Left forelimb (tissue), 1 donor: Measurements from ENCODE around the gene PIP5K1B.

Source experiments
- DNase-seq: peaks from one replicate; pipeline ENCODE4 v3.0.0-alpha.2; 2018; ENCODE audit warnings: low spot score

PIP5K1B gene

DNA sequence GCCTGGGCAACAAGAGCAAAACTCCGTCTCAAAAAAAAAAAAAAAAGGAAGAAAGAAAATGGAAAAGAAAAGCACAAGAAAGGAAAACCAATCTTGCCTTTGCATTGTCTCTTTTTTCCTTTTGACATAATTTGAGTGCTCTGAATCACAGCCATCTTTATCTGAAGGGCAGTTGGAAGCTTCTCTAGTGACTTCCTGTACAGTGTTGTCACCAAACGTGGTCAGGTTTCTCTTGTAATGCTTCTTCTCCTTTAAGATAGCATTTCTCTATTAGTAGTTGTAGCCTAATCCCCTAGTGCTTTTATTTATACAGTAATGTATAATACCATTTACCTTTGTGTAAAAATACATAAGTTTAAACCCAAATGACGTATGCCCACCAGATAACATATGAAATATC is 290.7 kb downstream of the PIP5K1B start:
- DNase-seq = no peak

DNA sequence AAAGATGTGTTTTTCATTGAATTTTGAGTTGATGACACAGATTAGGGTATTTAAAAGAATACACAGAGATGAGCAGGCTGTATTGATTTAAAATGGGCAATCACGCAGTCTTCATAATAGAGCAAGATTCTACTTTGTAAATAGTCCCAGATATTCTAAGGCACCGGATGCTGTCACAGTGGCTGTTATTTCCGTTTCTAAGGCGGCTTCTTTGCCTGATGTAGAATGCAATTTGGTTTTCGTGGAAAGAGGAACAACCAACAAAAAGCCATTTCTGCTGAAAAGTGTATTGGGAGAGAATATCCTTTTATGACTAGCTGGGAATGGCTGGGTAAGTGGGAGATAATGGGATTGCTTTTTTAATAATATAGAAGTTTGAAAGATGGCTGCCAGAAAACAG is 291.4 kb downstream of the PIP5K1B start:
- DNase-seq = no peak

DNA sequence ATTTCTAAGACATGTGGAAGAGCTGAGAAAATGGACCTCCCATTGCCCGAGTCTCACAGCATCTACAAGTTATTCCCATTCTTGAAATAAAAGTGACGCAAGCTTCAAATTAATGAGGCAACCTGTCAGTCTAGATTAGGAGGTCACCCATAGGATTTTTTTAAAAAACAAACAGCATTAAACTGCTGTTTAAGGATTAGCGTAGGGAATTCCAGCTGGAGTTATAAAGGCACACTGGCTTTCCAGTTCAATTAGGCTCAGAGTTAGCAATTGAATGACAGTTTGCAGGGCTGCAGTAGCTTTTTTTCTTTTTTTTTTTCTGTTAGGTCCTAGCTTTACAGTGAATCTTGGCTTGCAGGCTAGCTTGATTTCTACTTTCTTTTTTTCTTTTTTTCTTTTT is 292.6 kb downstream of the PIP5K1B start:
- DNase-seq = no peak

DNA sequence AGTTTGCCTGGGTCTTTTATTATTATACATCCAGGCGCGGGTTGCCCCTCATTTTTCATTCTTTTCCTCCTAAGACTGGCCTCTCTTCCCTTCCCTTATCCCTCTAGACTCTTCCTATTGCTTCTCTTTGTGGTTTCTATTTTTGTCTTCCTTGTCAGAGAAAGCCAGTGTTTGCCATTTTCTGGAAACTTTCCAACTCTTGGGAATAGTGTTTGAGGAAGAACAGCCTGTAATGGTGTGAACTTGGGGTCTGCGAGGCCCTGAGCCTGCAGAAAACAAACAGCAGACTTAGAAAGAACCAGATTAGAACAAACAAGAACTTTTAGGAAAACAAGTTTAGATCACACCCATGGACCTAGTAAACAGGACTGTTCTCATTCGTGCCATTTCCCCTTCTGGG is 293.3 kb downstream of the PIP5K1B start:
- no peak for DNase-seq

DNA sequence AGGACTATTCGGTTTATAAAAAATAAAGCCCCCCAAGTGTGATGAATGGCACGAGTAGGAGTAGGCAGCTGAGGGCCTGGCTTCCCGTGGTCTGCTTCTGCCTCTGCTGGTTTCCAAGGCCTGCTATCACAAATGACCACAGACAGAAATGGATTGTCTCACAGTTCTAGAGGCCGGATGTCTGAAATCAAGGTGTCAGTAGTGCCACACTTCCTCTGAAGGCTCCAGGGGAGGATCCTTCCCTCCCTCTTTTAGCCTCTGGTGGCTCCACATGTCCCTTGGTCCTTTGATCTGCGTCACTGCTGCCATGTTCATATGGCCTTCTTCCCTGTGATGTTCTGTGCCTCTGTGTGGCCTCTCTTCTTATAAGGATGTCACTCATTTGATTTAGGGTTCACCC is 293.8 kb downstream of the PIP5K1B start:
- no peak for DNase-seq

DNA sequence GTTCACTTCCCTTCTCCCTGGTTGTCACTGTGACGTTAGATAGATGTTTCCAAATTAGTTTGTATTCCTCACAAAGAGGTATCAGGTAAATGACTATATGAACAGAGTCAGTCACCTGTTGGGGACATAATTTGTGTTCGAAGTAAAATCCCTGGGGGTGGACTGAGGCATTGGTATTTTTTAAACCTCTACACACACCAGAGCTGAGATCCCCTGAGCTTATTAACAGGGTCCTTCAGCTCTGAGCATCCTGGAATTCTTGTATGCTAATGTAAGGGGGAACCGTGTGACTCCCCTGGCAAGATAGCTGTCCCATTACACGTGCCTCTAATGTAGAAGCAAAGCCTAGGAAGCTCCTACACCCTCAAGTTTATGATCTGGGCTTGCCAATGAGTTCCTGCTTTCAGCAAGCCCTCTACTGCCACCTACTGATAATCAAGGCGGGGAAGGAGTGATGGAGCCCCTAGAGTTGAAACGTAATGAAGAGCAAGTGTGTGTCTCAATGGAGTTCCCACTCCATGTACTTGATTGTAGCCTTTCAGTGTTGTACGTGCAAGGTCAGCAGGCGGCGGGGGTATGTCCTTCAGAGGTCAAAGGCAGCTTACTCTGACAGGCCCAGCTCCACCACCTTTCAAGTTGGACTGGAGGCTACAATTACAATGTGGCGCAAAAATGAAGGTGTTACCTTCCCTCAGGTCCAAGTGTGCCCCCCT is 294.5 kb downstream of the PIP5K1B start:
- DNase-seq = no peak

DNA sequence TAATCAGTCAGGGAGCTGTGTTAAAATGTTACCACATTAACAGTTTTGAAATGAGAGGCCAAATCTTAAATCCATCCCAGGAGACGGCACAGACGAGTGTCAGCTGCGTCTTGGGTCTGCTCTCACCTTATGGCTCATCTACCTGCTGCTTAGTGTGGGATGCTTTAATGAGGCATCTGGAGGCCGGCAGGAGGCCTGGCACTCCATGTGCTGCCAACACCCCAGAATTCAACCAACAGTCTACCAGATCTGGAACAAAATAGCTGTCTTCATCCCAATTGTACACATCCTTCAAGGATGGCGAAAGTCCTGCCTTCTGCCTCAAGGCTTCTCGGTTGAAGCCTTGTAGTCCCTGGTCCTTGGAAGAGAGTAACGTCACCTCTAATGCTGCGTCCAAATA is 296.9 kb downstream of the PIP5K1B start:
- DNase-seq = no peak

DNA sequence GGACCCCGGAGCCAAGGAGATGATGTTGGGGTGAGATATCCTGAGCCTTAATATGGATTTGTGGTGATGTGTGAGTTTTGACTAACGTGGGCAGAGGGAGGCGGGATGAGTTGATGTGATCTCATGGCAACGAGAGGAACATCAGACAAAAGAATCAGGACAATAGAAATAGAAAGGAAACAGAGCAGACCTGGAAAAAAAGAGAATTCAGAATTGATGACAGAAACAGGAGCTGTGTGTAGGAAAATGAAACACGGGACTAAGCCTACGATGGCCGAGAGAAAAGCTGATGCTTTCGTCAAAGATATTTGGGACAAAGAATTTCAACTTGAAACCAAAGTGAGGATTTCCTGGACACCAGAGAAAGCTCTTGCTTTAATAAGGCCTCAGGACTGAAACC is 298.0 kb downstream of the PIP5K1B start:
- DNase-seq = no peak

DNA sequence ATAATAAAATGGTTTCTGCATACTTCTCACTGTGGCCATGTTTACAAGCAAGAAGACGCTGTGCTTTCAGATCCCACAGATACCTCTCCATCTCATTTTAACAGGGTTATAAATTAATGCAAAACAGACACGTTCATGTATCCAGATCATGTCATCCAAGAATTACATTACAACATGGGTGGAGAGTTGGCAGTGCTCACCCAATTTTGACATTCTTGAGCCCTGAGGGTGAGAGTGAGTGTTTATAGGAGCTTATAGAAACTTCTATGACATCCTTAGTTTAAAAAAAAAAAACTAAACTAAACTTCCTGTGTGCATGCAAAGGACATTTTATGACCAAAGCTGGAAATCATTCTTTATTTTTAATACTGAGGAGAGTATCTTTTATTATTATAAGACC is 299.8 kb downstream of the PIP5K1B start:
- no peak for DNase-seq

DNA sequence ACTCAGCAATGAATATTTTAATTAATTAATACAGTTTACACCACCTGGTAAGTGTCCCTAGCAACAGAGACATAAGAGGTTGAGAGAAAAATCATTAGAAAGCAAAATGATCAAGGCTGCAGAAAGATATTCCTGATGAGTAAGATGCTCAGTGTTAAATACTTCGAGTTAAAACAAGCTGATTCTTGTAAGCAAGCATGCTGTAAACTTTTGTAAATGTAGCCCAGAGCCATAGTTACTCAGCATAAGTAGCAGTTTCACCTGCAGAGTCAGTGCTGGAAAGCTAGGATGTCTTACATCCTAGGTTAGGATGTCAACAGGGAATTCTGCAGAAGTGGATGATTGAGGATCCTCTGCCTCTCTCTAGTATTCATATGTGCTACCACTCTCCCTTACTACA is 304.7 kb downstream of the PIP5K1B start:
- no peak for DNase-seq

DNA sequence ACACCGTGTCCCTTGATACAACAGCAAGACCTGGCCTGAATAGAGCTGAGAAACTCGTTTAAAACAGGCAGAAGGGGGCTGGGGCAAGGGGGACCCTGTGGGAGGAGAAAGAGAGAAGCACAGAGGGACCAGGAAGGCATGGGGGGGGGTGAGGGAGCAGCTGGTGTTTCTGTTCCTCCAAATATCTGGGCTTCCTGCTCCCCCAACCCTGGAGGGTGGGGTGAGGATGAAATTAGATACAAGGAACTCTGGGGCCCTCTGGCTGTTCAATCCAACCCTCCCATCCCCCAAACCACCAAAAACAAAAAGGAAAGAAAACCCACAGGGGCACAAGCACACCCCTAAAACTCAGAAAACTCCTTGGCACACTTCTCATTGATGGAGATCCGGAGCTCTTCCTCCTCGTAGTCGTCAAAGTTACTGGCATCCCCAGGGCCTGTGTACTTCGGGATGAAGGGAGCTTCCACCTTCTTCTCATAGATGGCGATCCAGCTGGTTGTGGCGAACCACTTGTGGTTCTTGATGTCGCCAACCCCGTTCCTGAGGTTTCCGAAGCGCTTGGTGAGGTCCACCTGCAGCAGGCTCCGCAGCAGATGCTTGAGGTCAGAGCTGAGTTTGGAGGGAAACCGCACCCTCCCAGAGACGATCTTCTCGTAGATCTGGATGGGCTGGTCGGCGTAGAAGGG is 307.8 kb downstream of the PIP5K1B start:
- no peak for DNase-seq

DNA sequence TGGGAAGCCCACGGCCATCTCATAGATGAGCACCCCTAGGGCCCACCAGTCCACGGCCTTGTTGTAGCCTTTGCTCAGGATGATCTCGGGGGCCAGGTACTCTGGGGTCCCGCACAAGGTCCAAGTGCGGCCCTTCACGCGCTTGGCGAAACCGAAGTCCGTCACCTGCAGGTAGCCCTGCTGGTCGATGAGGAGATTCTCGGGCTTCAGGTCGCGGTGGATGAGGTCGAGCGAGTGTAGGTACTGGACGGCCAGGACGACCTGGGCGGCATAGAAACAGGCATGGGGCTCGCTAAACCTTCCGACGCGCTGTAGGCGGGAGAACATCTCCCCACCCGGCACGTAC is 308.3 kb downstream of the PIP5K1B start:
- no peak for DNase-seq

DNA sequence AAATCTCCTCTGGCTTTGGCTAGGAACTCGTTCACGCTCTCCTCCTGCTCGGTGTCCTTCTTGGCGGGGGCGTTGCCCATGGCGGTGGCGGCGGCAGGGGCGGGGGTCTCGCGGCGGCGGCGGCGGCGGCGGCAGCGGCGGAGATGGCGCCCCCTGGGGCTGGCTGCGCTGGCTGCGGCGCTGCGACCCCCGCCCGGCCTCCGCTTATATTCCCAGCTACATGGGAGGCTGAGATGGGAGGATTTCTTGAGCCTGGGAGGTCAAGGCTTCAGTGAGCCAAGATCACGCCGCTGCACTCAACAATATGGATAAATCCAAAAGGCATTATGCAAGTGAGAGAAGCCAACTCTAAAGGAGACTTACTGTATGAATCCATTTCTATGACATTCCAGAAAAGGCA is 309.0 kb downstream of the PIP5K1B start, which contains the start of gene PRKACG:
TSS of gene PRKACG (minus strand) at position 101 of the 400 bp plus-strand sequence. CDS start at position 80, 21 bp downstream.
- no peak for DNase-seq

DNA sequence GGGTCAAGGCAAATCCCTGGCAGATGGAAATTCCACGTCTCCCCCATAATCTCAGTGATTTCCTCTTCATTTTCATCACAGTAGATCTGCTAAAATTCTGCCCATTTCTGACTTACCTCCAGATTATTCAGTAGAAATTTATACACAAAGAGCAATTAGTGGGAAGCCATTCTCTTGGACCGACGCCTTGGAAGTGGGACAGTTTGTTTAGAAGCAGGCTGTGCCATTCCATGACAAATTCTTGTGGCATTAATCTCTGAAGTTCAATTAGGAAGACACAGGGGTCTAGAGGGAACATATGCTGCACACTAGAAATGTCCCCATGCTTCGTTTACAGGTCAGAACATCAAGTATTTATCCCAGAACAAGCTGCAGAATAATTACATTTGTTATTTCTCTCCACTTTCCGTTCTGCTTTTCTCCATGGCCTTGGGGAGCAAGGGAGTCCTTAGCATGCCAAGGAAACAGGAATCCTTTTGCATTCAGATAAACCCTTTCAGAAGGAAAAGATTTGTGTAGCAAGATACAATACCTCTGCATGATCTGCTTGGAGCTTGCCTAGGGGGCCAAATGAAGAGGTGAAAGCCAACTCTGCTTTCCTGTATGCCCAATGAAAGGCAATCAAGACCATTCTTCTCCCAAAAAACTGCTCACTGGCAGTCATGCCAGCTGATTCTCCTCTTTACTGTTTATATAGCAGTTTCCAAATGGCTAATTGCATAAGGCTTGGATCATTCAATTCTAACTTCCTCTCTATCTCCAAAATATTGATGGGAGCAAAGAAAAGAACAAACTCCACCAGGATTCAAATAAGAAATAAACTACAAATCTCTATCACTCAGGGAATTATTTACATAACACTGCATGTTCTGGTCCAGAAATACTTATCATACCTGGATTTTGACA is 311.4 kb downstream of the PIP5K1B start:
- no peak for DNase-seq

DNA sequence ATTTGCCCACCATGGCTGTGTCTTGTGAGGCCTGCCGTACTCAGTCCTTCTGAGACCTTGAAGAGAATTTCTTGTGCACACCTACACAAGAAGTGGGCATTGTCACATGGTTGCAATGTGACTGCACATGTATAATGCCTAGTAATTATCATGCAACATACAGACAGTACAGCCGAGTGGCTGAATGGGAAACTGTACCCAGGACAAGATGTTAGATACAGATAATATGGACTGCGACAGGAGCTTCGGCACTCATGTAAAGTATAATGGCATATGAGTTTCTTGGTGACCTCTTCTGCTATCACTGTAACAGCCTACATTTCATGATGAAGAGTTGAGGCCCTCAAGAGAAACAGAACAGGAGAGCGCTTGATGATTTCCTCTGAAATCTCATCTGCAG is 313.7 kb downstream of the PIP5K1B start:
- DNase-seq = no peak

DNA sequence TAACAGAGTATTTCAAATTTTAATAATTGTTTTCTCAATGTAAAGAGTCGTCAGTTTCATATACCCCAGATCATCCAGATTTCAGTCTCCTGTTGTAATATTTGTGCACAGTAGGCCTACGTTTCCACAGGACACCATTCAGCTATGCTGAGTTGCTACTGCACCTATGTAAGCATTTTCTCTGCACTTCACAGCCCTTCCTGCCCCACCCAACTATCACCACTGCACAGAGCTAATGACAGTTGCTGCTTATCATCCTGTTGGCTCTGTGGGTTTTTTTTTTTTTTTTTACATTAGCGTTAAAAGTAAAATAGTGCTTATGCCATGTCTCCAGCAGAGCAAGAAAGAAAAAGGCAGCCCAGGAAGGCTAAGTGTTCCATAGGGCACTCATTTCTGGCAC is 314.8 kb downstream of the PIP5K1B start:
- DNase-seq = no peak

DNA sequence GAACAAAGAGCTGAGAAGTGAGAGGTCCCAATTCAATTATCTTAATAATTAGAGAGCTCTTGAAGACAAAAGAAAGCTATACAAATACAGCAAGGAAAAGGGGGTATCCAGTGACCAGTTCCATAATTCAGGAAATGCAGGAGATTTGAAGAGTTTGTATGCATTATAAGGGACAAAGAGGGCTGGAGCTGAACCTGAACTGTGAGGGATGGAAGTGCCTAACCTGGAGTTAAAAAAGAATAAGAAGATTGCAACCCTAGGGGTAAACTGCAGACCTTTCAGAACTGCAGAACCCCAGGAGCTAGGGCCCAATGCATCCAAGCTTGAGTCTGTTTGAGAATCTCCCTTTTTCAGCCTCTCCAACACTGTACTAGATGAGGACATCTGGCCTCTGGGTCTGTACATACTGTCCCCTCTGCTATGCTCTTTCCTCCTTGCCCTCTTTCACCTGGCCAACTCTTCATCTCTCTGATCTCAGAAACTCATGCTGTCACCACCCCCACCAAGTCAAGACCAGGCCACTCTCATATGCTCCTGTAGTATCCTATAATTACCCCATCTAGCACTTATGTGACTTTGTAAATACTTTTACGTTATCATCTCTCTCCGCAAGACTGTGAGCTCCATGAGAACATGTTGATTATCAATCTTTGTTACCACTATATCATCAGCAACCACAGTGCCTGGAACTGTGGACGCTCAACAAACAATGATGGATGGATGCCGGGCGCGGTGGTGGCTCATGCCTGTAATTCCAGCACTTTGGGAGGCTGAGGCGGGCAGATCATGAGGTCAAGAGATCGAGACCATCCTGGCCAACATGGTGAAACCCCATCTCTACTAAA is 315.5 kb downstream of the PIP5K1B start:
- no peak for DNase-seq

DNA sequence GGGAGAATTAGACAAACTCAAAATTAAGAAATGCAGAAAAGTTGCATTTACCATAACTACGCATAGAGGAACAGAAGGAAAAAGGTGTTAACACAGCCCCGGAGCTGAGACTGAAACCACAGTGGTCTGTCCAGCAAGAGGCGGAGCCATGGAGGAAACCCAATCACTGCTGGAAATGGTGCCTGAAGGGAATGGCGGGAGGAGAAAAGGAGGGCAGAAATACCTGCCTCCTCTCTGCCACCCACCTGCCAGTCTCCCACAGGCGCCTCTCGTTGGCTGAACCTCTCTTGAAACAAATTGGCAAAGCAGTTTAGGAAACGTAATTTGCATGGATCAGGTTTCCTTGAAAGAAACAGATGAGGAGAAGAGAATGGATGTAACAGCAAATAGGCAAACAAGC is 318.6 kb downstream of the PIP5K1B start:
- DNase-seq = no peak

DNA sequence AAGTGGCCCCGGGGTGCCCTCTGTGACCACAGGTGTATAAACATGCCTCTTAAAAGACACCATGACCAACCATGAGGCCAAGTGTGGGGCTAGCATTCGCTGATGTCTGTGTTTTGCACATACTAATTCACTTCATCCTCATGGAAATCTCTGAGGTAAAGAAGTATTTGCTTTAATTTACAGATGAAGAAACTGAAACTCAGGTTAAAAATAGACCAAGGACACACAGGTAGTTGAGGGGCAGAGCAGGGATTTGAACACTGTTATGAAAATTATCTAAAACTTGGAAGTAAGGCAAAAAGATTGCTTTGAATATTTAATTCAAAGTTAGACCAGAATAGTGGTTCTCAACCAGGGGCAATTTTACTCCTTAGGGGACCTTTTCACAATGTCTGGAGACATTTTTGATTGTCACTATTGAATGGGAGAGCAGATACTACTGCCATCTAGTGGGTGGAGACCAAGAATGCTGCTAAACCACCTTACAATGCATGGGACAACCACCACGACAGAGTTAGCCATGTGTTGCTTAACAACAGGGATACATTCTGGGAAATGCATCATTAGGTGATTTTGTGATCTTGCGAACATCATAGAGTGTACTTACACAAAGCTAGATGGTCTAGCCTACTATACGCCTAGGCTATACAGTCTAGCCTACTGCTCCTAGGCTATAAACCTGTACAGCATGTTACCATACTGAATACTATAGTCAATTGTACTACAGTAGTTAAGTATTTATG is 322.5 kb downstream of the PIP5K1B start:
- DNase-seq = no peak

DNA sequence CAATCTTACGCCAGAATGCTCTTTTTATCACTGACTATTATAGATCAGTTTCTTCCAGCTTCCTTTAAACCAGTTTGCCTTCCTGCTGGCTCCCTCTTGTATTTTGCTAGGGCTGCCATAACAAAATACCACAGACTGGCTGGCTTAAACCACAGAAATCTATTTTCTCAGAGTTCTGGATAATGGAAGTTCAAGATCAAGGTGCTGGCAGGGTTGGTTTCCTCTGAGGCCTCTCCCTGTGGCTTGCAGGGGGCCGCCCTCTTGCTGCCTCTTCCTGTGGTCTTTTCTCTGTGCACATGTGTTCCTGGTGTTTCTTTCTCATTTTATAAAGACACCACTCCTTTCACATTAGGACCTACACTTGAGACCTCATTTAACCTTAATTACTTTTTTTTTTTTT is 323.7 kb downstream of the PIP5K1B start:
- DNase-seq = no peak

DNA sequence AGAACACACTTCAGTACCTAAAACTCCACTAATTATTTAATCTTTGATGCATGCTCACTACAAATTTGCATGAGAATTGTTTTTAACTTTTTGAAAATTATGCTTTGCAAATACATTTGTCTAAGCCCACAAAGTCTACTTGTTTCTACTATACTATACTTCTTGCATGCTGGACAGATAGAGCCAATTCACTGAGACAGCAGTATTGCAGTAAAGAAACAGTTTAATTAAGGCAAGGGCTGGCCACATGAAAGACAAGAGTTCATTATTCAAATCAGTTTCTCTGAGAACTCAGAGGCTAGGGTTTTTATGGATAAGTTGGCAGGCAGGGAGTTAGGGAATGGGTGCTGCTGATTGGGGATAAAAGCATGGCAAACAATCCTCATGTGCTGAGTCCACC is 324.5 kb downstream of the PIP5K1B start:
- no peak for DNase-seq
